Sigmoid colon (tissue), 7 donors: Measurements from ENCODE around the gene TBCD. TPM values are rescaled to one million over a fixed set of nuclear protein-coding genes. Genes with fewer than 3 reads are reported as not detected.
A peak's percentile ranks its signal among the peaks of the same experiment; 100 is the strongest.

Experiments used
- DNase-seq: peaks from one replicate; pipeline ENCODE4 v3.0.0-alpha.2; 2019
- H3K27ac ChIP-seq, 4 donors: fragments of 200-600 bp; sonication (generic); one replicate each; pipeline ENCODE4 v1.5.1; 2016 to 2019; ENCODE audit warnings: mild to moderate bottlenecking in 1 of 4
- H3K27me3 ChIP-seq, 3 donors: fragments of 200-600 bp; sonication (generic); one replicate each; pipeline ENCODE4 v1.5.1; 2019; ENCODE audit warnings: mild to moderate bottlenecking in 1 of 3
- H3K36me3 ChIP-seq, 4 donors: fragments of 200-600 bp; sonication (generic); one replicate each; pipeline ENCODE4 v1.5.1; 2016 to 2019
- H3K4me1 ChIP-seq, 4 donors: fragments of 200-600 bp; sonication (generic); one replicate each; pipeline ENCODE4 v1.5.1; 2017 to 2019
- H3K4me3 ChIP-seq, 4 donors: fragments of 200-600 bp; sonication (generic); one replicate each; pipeline ENCODE4 v1.5.1; 2017 to 2019; ENCODE audit warnings: mild to moderate bottlenecking in 2 of 4, moderate library complexity in 1 of 4
- H3K9me3 ChIP-seq, 4 donors: fragments of 200-600 bp in 3 of 4; sonication (generic) in 3 of 4; one replicate each; pipeline versions ENCODE4 v1.5.1 to v1.6.1; 2013 to 2019
- EP300 ChIP-seq, 4 donors: sonication (generic); formaldehyde crosslinking; IDR thresholded peaks; one replicate each; pipeline ENCODE4 v1.6.1; 2017; ENCODE audit warnings: antibody characterized with exemption in 4 of 4
- POLR2A ChIP-seq, 2 donors: fragments of 450-650 bp; IDR thresholded peaks; one replicate each; pipeline ENCODE4 v1.6.1; 2016; ENCODE audit warnings: antibody characterized with exemption in 2 of 2, mild to moderate bottlenecking in 2 of 2, moderate library complexity in 2 of 2
- POLR2AphosphoS5 ChIP-seq, 4 donors: sonication (generic); formaldehyde crosslinking; IDR thresholded peaks; one replicate each; pipeline ENCODE4 v1.6.1; 2017; ENCODE audit warnings: antibody characterized with exemption in 4 of 4
- WGBS, 2 donors: extraction: QIAGEN DNeasy Blood & Tissue Kit; methylation state at CpG; one replicate each; pipeline ENCODE4 v1.1.7; 2013; 5-methylcytosine and 5-hydroxymethylcytosine counted together
- intact Hi-C: fragments of 100-400 bp; cut with DNase I; formaldehyde crosslinking; loops from one replicate; pipeline ENCODE4 v1.15.1; 2023
- polyA plus RNA-seq, 3 donors: library from polyadenylated mRNA; stranded (reverse); fragments of 200-250 nt; gene quantifications; one replicate each; pipeline ENCODE4 v1.2.3, GENCODE V29; 2013
- total RNA-seq, 4 donors: library from RNA; depleted of rRNA; stranded (reverse); fragments of >200 nt; gene quantifications; one replicate each; pipeline ENCODE4 v1.1.0, GENCODE V29; 2016
- TF ChIP-seq, protein P1 (sequence below), 4 experiments: fragments of 450-650 bp in 3 of 4; fragments of 200-600 bp in 1 of 4; IDR thresholded peaks; one replicate each; pipeline ENCODE4 v1.5.1; 2016 to 2019; ENCODE audit warnings: antibody characterized with exemption in 4 of 4, mild to moderate bottlenecking in 3 of 4, moderate library complexity in 2 of 4
- donor health status: healthy with polysubstance abuse.
- donor health status: Bipolar disorder and iron deficiency.
- donor health status: healthy.

Gene TBCD
- total and polyA plus RNA-seq, 7 donors, result 11.1 to 77.4 (median 34.2) TPM

DNA sequence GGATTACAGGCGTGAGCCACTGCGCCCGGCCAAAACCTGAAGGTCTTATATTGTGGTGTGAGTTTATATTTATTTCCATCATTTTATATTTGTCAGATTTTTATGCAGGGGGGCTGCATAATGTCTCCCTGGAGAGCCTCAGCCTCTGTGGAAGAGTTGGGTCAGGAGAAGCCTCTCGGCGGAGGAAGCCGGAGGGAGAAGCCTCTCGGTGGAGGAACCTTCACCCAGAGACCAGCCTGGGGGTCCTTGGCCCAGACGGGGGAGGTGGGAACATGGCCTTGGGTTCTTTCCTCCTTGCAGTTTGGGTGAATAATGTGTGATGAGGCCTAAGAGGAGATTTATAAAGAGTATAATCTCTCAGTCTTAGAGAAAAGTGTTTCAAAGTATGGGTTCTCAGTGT lies 110.3 kb downstream of the TBCD start:
- no peak for DNase-seq

GRCh38 chr17:82862737-82863382 lies 111.0 kb downstream of the TBCD start:
- no peaks in the 10 kb centered on the region for H3K27me3 ChIP-seq
- WGBS, 2 donors, result 92 to 95% methylated on average over 25 of the region's 25 CpGs
- intact Hi-C loops, result no loop called here
- TF ChIP-seq POLR2AphosphoS5 (IDR thresholded peaks at IDR 0.05), result no peak
- no peak for TF ChIP-seq EP300 (IDR thresholded peaks at IDR 0.05)
- TF ChIP-seq, protein P1, sequence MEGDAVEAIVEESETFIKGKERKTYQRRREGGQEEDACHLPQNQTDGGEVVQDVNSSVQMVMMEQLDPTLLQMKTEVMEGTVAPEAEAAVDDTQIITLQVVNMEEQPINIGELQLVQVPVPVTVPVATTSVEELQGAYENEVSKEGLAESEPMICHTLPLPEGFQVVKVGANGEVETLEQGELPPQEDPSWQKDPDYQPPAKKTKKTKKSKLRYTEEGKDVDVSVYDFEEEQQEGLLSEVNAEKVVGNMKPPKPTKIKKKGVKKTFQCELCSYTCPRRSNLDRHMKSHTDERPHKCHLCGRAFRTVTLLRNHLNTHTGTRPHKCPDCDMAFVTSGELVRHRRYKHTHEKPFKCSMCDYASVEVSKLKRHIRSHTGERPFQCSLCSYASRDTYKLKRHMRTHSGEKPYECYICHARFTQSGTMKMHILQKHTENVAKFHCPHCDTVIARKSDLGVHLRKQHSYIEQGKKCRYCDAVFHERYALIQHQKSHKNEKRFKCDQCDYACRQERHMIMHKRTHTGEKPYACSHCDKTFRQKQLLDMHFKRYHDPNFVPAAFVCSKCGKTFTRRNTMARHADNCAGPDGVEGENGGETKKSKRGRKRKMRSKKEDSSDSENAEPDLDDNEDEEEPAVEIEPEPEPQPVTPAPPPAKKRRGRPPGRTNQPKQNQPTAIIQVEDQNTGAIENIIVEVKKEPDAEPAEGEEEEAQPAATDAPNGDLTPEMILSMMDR (IDR thresholded peaks at IDR 0.05), result no peak
- no peak for TF ChIP-seq POLR2A (IDR thresholded peaks at IDR 0.05)
- no peaks in the 10 kb centered on the region for H3K9me3 ChIP-seq
- DNase-seq, result no peak
- no peaks in the 10 kb centered on the region for H3K36me3 ChIP-seq
- no peak overlapping the region for H3K27ac ChIP-seq
- no peak overlapping the region for H3K4me3 ChIP-seq
- H3K4me1 ChIP-seq, result peaks cover 0 to 27% (median 19%) of the 10 kb centered on the region in 4 donors

More for the DNA sequence above, 110.3 kb downstream of the TBCD start:
- Histone ChIP-seq H3K4me1 (peaks cover 0 to 27% (median 19%) of the 10 kb centered on the region in 4 donors), H3K9me3 (no peaks in the 10 kb centered on the region), H3K27ac (no peak overlapping the region), H3K27me3 (no peaks in the 10 kb centered on the region), H3K4me3 (no peak overlapping the region), H3K36me3 (no peaks in the 10 kb centered on the region)
- TF ChIP-seq EP300 (IDR thresholded peaks at IDR 0.05), result no peak
- WGBS, 2 donors, result 96 to 97% methylated on average over 8 of the region's 8 CpGs
- intact Hi-C loops, result no loop called here

DNA sequence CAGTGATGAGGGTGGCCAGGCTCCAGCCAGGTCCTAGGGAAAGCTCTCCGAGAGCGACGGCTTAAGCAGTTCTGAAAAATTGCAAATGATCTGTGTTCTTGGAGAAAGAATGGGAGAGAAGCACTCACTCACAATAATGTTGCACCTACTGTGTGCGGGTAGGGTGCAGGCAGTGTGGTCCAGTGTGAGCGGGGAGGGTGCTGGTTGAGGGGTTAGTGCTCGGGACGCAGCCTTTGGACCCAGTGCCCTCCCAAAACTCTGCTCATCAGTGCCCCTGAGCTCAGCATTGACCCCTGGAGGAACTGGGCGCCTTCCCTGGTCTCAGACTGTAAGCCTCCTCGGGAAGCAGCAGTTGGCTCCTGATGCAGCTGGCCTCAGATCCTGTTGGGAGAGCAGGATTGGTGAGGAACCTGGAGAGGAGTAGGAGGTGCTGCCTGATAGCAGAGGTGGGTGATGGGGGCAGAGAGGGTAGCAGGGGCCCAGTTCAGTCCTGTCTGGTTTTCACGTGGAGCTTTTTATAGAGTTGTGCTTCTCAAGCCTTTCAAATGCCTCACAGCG lies 111.6 kb downstream of the TBCD start:
- Histone ChIP-seq H3K4me3 (no peak overlapping the region), H3K4me1 (peaks cover 0 to 27% (median 19%) of the 10 kb centered on the region in 4 donors), H3K9me3 (no peaks in the 10 kb centered on the region), H3K27me3 (no peaks in the 10 kb centered on the region), H3K27ac (peak overlapping the region in 3 of 4 donors; percentile 13 to 62 (median 36)), H3K36me3 (no peaks in the 10 kb centered on the region)
- intact Hi-C loops, result no loop called here
- no peak for DNase-seq
- WGBS, 2 donors, result 88 to 94% methylated on average over 11 of the region's 11 CpGs
- TF ChIP-seq EP300 (IDR thresholded peaks at IDR 0.05), result no peak
- TF ChIP-seq POLR2A (IDR thresholded peaks at IDR 0.05), result no peak
- no peak for TF ChIP-seq POLR2AphosphoS5 (IDR thresholded peaks at IDR 0.05)
- TF ChIP-seq, protein P1 (IDR thresholded peaks at IDR 0.05), result no peak

GRCh38 chr17:82863941-82864712 lies 112.3 kb downstream of the TBCD start:
- no peak for DNase-seq
- intact Hi-C loops, result no loop called here
- H3K27me3 ChIP-seq, result no peaks in the 10 kb centered on the region
- peak overlapping the region; percentile 3 to 62 (median 44) for H3K27ac ChIP-seq
- no peaks in the 10 kb centered on the region for H3K9me3 ChIP-seq
- H3K36me3 ChIP-seq, result no peaks in the 10 kb centered on the region
- H3K4me3 ChIP-seq, result no peak overlapping the region
- TF ChIP-seq POLR2AphosphoS5 (IDR thresholded peaks at IDR 0.05) (peak in 3 of 4 donors; percentile 45 to 55 (median 53)), POLR2A (IDR thresholded peaks at IDR 0.05) (no peak)
- TF ChIP-seq, protein P1 (IDR thresholded peaks at IDR 0.05), result no peak
- WGBS, 2 donors, result 47 to 76% methylated on average over 18 of the region's 18 CpGs
- peaks cover 0 to 27% (median 19%) of the 10 kb centered on the region in 4 donors for H3K4me1 ChIP-seq

- Histone ChIP-seq H3K9me3 (no peaks in the 10 kb centered on the region), H3K4me1 (peaks cover 0 to 27% (median 17%) of the 10 kb centered on the region in 4 donors), H3K4me3 (no peak overlapping the region), H3K27me3 (no peaks in the 10 kb centered on the region), H3K36me3 (no peaks in the 10 kb centered on the region), H3K27ac (peak overlapping the region in 3 of 4 donors; percentile 36 to 62 (median 52))
- DNase-seq, result no peak
- TF ChIP-seq EP300 (IDR thresholded peaks at IDR 0.05), result no peak
- TF ChIP-seq POLR2A (IDR thresholded peaks at IDR 0.05), result no peak
- TF ChIP-seq POLR2AphosphoS5 (IDR thresholded peaks at IDR 0.05), result no peak
- intact Hi-C loops, result no loop called here
- WGBS, 2 donors, result 53 to 82% methylated on average over 16 of the region's 16 CpGs
These were observed 112.9 kb downstream of the TBCD start for GRCh38 chr17:82864713-82865248.
